K562 (cell line): ENCODE results near the gene DENND2C. TPM values are rescaled to one million over a fixed set of nuclear protein-coding genes. Genes with fewer than 3 reads are reported as not detected.

Experiments used
- ATAC-seq: fragments of 200-7000 bp; cut with Tn5 transposase; 3 replicates; pipeline ENCODE4 v1.9.1; 2020; ENCODE audit warnings: moderate library complexity
- BruUV-seq: library from RNA; stranded (reverse); fragments of 400-500 nt; replicated peaks from 2 replicates; lab custom pipeline; 2021; lab: Mats Ljungman, UMichigan
- CTCF ChIA-PET: fragments of 300-600 bp; formaldehyde crosslinking; extraction: SDS; loops from one replicate; lab custom pipeline; 2021; ENCODE audit warnings: low intra/inter-chr PET ratio; lab: Yijun Ruan, JAX
- POLR2A ChIA-PET: fragments of 300-600, 350-650 bp; sonication (Branson Sonifier 250); formaldehyde crosslinking; extraction: SDS; loops from one replicate; lab custom pipeline; 2021; ENCODE audit warnings: antibody characterized with exemption, inconsistent platforms; lab: Yijun Ruan, JAX
- DNase-seq, 4 experiments: peaks; one replicate each; pipeline versions ENCODE4 v3.0.0 to v3.0.0-alpha.2; 2011 to 2018; ENCODE audit warnings: low spot score in 3 of 4, mixed read lengths in 3 of 4; ENCODE audit errors: extremely low read depth in 1 of 4
- FAIRE-seq: peaks from 2 replicates; lab custom pipeline; 2011; peaks lifted over from hg19 to GRCh38; lab: Jason Lieb, UNC
- H2AFZ ChIP-seq: 2 replicates; pipeline ENCODE4 v1.6.0; 2011; ENCODE audit warnings: low read depth, low read length, control low read depth, inconsistent platforms
- H3K27ac ChIP-seq: fragments of 200-600 bp; 3 replicates; pipeline ENCODE4 v1.8.0; 2011; ENCODE audit warnings: low read depth, mild to moderate bottlenecking, control low read depth, inconsistent platforms, low read length, moderate library complexity, mixed read lengths; ENCODE audit errors: extremely low read depth
- H3K27me3 ChIP-seq, 2 experiments: fragments of 300-600 bp in 1 of 2; 2 replicates in 1 of 2; 3 replicates in 1 of 2; pipeline versions ENCODE4 v1.6.0 to v1.8.0; 2011; ENCODE audit warnings: inconsistent platforms in 2 of 2, low read length in 2 of 2, mild to moderate bottlenecking in 1 of 2, mixed read lengths in 1 of 2, moderate library complexity in 1 of 2; ENCODE audit not compliant: control insufficient read depth in 2 of 2, insufficient read depth in 2 of 2
- H3K36me3 ChIP-seq: fragments of 300-600 bp; 3 replicates; pipeline ENCODE4 v1.8.0; 2011; ENCODE audit warnings: mild to moderate bottlenecking, low read length, inconsistent platforms; ENCODE audit not compliant: control insufficient read depth, insufficient read depth
- H3K4me1 ChIP-seq, 2 experiments: fragments of 200-600 bp in 1 of 2; replicated peaks in 1 of 2; 2 replicates in 1 of 2; 3 replicates in 1 of 2; pipeline versions ENCODE4 v1.5.1 to v1.8.0; 2011; ENCODE audit warnings: inconsistent platforms in 2 of 2, low read length in 2 of 2, mild to moderate bottlenecking in 1 of 2, mixed read lengths in 1 of 2, moderate library complexity in 1 of 2; ENCODE audit not compliant: control insufficient read depth in 2 of 2, insufficient read depth in 2 of 2
- H3K4me2 ChIP-seq: 2 replicates; pipeline ENCODE4 v1.6.1; 2011; ENCODE audit warnings: low read length, control low read depth, inconsistent platforms, mixed read lengths; ENCODE audit not compliant: insufficient read depth
- H3K4me3 ChIP-seq: fragments of 200-600 bp; sonication (generic), shearing (Covaris generic); 2 replicates; pipeline ENCODE4 v1.5.1; 2016; ENCODE audit warnings: control low read depth, inconsistent platforms
- H3K79me2 ChIP-seq: fragments of 200-600 bp; 3 replicates; pipeline ENCODE4 v1.8.0; 2011; ENCODE audit warnings: low read length, inconsistent platforms; ENCODE audit not compliant: control insufficient read depth, insufficient read depth
- H3K9ac ChIP-seq, 2 experiments: 2 replicates each; pipeline versions ENCODE4 v1.6.0 to v1.6.1; 2011; ENCODE audit warnings: low read depth in 2 of 2, low read length in 2 of 2, control low read depth in 1 of 2, inconsistent platforms in 1 of 2, mild to moderate bottlenecking in 1 of 2, mixed read lengths in 1 of 2; ENCODE audit not compliant: insufficient read depth in 1 of 2
- H3K9me1 ChIP-seq: one replicate; pipeline ENCODE4 v1.6.0; 2011; ENCODE audit warnings: inconsistent platforms, mild to moderate bottlenecking, low read length, moderate library complexity; ENCODE audit not compliant: control insufficient read depth, insufficient read depth
- H3K9me3 ChIP-seq: replicated peaks from 2 replicates; pipeline ENCODE4 v1.5.1; 2011; ENCODE audit warnings: low read depth, low read length, inconsistent platforms; ENCODE audit not compliant: control insufficient read depth, insufficient read depth
- H4K20me1 ChIP-seq: replicated peaks from 2 replicates; pipeline ENCODE4 v1.6.1; 2011; ENCODE audit warnings: low read length, inconsistent platforms, mixed read lengths; ENCODE audit not compliant: control insufficient read depth, insufficient read depth
- C11orf30 ChIP-seq: fragments of 450-650 bp; IDR thresholded peaks from 2 replicates; pipeline ENCODE4 v1.6.1; 2016; ENCODE audit warnings: low read depth, mild to moderate bottlenecking
- CBFA2T2 ChIP-seq: fragments of 450-650 bp; conservative IDR thresholded peaks from 2 replicates; pipeline ENCODE4 v1.6.1; 2017; ENCODE audit warnings: mild to moderate bottlenecking
- CUX1 ChIP-seq: fragments of 200-800 bp; sonication (Bioruptor generic); IDR thresholded peaks from 2 replicates; pipeline ENCODE4 v1.6.1; 2016; ENCODE audit warnings: missing genetic modification characterization, missing compliant biosample characterization
- E2F3 ChIP-seq: fragments of 250-450 bp; sonication (Bioruptor Pico); IDR thresholded peaks from 2 replicates; pipeline ENCODE4 v1.4.0; 2020; ENCODE audit warnings: mild to moderate bottlenecking
- HDAC1 ChIP-seq, 2 experiments: fragments of 450-650 bp; IDR thresholded peaks; 2 replicates each; pipeline ENCODE4 v1.6.1; 2016 to 2017; ENCODE audit warnings: inconsistent platforms in 1 of 2, mild to moderate bottlenecking in 1 of 2, moderate library complexity in 1 of 2
- ZNF316 ChIP-seq: fragments of 450-650 bp; IDR thresholded peaks from 2 replicates; pipeline ENCODE4 v1.6.1; 2016
- WGBS: fragments of 100-300 bp; shearing (Covaris generic); methylation state at CpG from one replicate; pipeline ENCODE4 v1.1.6; 2016; ENCODE audit warnings: low coverage, mixed read lengths; ENCODE audit not compliant: insufficient coverage; ENCODE audit errors: missing lambda C conversion rate; 5-methylcytosine and 5-hydroxymethylcytosine counted together
- in situ Hi-C: fragments of 300-500 bp; cut with MboI; formaldehyde crosslinking; loops from 4 replicates; pipeline ENCODE4 v1.15.0; 2018; ENCODE audit warnings: inconsistent platforms, mixed read lengths
- intact Hi-C: fragments of 100-400 bp; cut with micrococcal nuclease; formaldehyde crosslinking; loops from 2 replicates; pipeline ENCODE4 v1.14.2; 2022
- polyA plus RNA-seq, 8 experiments: library from polyadenylated mRNA; depleted of rRNA in 4 of 8; stranded (reverse) in 5 of 8; unstranded in 3 of 8; fragments of >200 nt; fragmentation: Nextera tagmentation in 2 of 8; fragmentation: Illumina TruSeq in 1 of 8; extraction: Ambion mirVana in 2 of 8; extraction: Trizol in 1 of 8; gene quantifications; 2 replicates each; pipeline versions ENCODE4 v1.2.1 to v1.2.3, GENCODE V29; 2011 to 2014; ENCODE audit warnings: inconsistent platforms in 1 of 8, missing spikeins in 1 of 8
- total RNA-seq, 7 experiments: library from RNA; depleted of rRNA in 6 of 7; stranded (reverse); fragments of >200 nt in 6 of 7; fragmentation: Illumina TruSeq in 2 of 7; extraction: Trizol in 2 of 7; gene quantifications; 2 replicates each; pipeline versions ENCODE4 v1.2.1 to v1.2.3, GENCODE V29; 2011 to 2021; ENCODE audit warnings: low replicate concordance in 1 of 7

The DENND2C gene
- total and polyA plus RNA-seq, 9 of the 15 experiments (the other 6 are each of a cell fraction or from before 2014, with no cell fraction given), result 0.03 to 0.25 (median 0.14) TPM

DNA sequence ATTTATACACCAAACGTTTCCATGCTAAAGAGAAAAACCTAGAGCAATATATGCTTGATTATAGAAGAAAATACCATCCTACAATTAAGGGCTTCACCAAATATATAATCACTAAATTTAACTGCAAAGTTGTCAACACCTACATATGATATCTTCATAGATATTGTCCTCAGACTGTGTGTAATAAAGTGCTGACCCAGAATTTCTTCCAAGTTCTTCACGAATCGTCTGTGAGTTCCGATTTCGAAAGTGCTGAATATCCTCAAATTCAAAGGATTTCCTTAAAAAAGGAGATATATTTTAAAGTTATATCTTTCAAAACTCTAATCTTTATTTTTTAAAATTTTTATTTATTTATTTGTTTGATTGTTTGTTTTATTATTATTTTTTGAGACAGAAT is 46.5 kb downstream of the DENND2C start:
- POLR2A ChIA-PET, result interaction anchor here (1.0 to 1.2 kb wide), 2 partner anchors 10 to 11 kb away, joined by 3 read pairs; no protein-coding TSS in a partner anchor
- H3K4me2 ChIP-seq, result no peak overlapping the region
- no peaks in the 10 kb centered on the region for H3K4me1 ChIP-seq
- intact Hi-C loops (no loop called here), in situ Hi-C loops (no loop called here)
- H3K36me3 ChIP-seq, result no peaks in the 10 kb centered on the region
- no peak overlapping the region for H3K9ac ChIP-seq
- H3K27me3 ChIP-seq, result peaks cover 5 to 6% of the 10 kb centered on the region in 2 experiments; a peak in 4 of 5 replicates
- BruUV-seq, result no TSS peak
- H3K9me3 ChIP-seq, result no peaks in the 10 kb centered on the region
- FAIRE-seq, result no peak
- TF ChIP-seq CUX1 (CRISPR knock-in tag), result no peak
- TF ChIP-seq E2F3 (CRISPR knock-in tag), result no peak
- no peak for TF ChIP-seq HDAC1 (IDR thresholded peaks at IDR 0.05)
- peak; percentile 69 for TF ChIP-seq ZNF316
- no peak for TF ChIP-seq CBFA2T2
- TF ChIP-seq C11orf30, result peak; percentile 28; the same call in 1 of the 2 replicates
- no peaks in the 10 kb centered on the region for H3K79me2 ChIP-seq
- 1% methylated on average over 5 of the region's 5 CpGs for WGBS
- no peak for DNase-seq
- no peak overlapping the region for H2AFZ ChIP-seq
- H3K4me3 ChIP-seq, result no peak overlapping the region
- CTCF ChIA-PET, result no interaction called here
- no peak for ATAC-seq
- H3K27ac ChIP-seq, result no peak overlapping the region
- H4K20me1 ChIP-seq, result no peaks in the 10 kb centered on the region
- no peaks in the 10 kb centered on the region for H3K9me1 ChIP-seq
